Measurements from ENCODE around the gene STAMBPL1.

The STAMBPL1 gene

GRCh38 chr10:88896994-88897853 is 17.2 kb downstream of the STAMBPL1 start:
- Histone ChIP-seq H3K4me1 (ENCODE audit: control insufficient read depth, insufficient read depth, low read length) (peaks cover 4% of the 10 kb centered on the region), H3K9me3 (ENCODE audit: control insufficient read depth, insufficient read depth, low read length) (no peaks in the 10 kb centered on the region), H3K27me3 (ENCODE audit: control insufficient read depth, insufficient read depth, low read length) (no peaks in the 10 kb centered on the region), H3K4me3 (ENCODE audit: low read depth, low read length) (no peak overlapping the region), H3K9ac (ENCODE audit: low read depth, low read length) (no peak overlapping the region), H3K36me3 (ENCODE audit: control insufficient read depth, insufficient read depth, low read length) (no peaks in the 10 kb centered on the region)

GRCh38 chr10:88898727-88899126 is 18.7 kb downstream of the STAMBPL1 start:
- Histone ChIP-seq H3K27me3 (ENCODE audit: control insufficient read depth, insufficient read depth, low read length) (no peaks in the 10 kb centered on the region), H3K36me3 (ENCODE audit: control insufficient read depth, insufficient read depth, low read length) (no peaks in the 10 kb centered on the region), H3K9ac (ENCODE audit: low read depth, low read length) (no peak overlapping the region), H3K4me1 (ENCODE audit: control insufficient read depth, insufficient read depth, low read length) (no peaks in the 10 kb centered on the region), H3K9me3 (ENCODE audit: control insufficient read depth, insufficient read depth, low read length) (no peaks in the 10 kb centered on the region), H3K4me3 (ENCODE audit: low read depth, low read length) (no peak overlapping the region)

GRCh38 chr10:88899886-88900285 is 19.8 kb downstream of the STAMBPL1 start:
- Histone ChIP-seq H3K36me3 (ENCODE audit: control insufficient read depth, insufficient read depth, low read length) (no peaks in the 10 kb centered on the region), H3K4me3 (ENCODE audit: low read depth, low read length) (no peak overlapping the region), H3K9ac (ENCODE audit: low read depth, low read length) (no peak overlapping the region), H3K9me3 (ENCODE audit: control insufficient read depth, insufficient read depth, low read length) (no peaks in the 10 kb centered on the region), H3K27me3 (ENCODE audit: control insufficient read depth, insufficient read depth, low read length) (no peaks in the 10 kb centered on the region), H3K4me1 (ENCODE audit: control insufficient read depth, insufficient read depth, low read length) (no peaks in the 10 kb centered on the region)

DNA sequence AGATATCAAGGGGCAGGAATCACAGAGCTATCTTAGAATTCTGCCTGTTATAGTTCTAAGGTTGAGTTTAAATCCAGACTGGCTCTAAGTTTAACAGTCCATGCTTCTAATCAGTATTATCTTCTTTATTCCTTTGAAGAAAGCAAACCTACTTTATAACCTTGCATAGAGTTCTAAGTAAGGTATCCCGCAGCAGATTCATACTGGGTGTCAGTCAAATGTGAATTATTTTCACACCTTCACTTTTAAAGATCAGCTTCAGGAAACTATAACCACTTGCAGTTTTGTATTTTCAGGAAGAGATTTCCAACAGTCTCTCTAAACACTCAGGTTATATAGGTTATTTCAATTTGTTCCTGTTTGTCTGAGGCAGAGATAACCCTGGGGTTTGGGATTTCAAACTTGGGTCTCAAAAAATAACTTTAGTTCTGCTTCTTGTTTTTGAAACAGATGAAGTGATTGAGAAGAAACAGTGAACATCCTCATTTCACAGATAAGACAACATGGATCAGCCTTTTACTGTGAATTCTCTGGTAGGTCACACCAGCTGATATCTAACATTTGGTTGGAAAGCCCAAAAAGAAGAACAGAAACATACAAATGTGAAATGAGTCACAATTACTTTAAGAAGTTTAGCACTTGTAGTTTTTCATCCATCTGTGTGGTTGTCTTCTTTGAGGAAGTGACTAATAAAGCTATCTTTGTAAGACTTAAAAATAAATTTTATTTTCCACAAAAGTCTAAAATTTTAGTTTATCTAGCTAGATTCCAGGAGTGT is 21.4 kb downstream of the STAMBPL1 start:
- Histone ChIP-seq H3K4me3 (ENCODE audit: low read depth, low read length) (no peak overlapping the region), H3K27me3 (ENCODE audit: control insufficient read depth, insufficient read depth, low read length) (no peaks in the 10 kb centered on the region), H3K36me3 (ENCODE audit: control insufficient read depth, insufficient read depth, low read length) (no peaks in the 10 kb centered on the region), H3K9me3 (ENCODE audit: control insufficient read depth, insufficient read depth, low read length) (no peaks in the 10 kb centered on the region), H3K9ac (ENCODE audit: low read depth, low read length) (no peak overlapping the region), H3K4me1 (ENCODE audit: control insufficient read depth, insufficient read depth, low read length) (no peaks in the 10 kb centered on the region)

DNA sequence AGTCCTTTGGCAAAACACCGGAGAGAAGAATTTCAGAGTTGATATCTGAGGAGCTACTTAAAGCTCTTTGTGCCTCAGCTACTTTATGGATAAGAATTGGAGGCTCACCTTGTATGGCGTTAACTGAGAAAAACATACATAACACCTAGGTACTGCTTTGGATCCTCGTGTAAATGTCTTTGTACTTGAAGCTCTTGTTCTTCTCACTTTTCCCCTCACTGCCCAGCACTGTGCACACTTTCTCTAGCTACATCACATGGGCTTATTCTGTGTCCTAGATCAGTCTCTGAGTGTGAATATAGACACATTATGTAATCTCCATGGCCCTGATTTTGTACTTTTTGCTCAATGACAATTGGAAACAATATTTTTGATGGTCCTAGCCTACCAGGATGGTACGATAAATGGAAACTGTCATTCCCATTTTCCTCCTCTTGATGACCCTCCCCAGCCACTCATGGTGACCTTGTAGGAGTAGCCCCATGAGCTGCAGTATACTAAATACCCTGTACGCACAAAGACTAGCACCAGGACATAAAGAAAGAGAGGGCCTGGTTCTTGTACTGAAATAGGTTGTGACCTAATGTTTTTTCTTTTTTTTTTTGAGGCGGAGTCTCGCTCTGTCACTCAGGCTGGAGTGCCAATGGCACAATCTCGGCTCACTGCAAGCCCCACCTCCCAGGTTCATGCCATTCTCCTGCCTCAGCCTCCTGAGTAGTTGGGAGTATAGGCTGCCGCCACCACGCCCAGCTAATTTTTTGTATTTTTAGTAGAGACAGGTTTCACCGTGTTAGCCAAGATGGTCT is 22.1 kb downstream of the STAMBPL1 start:
- H3K36me3 ChIP-seq (ENCODE audit: control insufficient read depth, insufficient read depth, low read length), result no peaks in the 10 kb centered on the region
- H3K4me1 ChIP-seq (ENCODE audit: control insufficient read depth, insufficient read depth, low read length), result no peaks in the 10 kb centered on the region
- H3K9ac ChIP-seq (ENCODE audit: low read depth, low read length), result no peak overlapping the region

DNA sequence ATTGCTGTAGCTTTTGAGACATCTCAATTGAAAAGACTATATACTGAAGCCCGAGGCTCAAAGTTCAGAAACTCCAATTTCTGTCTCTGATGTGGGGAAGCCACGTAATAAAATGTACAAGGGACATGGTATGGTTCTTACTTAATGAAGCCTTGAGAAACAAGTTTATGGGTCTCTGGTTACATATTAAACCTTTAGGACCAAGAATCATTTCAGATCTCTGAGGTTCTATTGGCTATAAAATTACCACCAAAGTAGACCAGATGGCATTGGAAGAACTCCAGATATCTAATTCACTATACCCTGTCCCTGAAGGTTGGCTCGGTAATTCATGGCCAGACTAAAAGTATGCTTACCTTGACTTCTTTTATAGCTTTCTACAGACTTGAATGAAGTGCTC is 23.7 kb downstream of the STAMBPL1 start:
- Histone ChIP-seq H3K4me1 (ENCODE audit: control insufficient read depth, insufficient read depth, low read length) (no peaks in the 10 kb centered on the region), H3K27me3 (ENCODE audit: control insufficient read depth, insufficient read depth, low read length) (no peaks in the 10 kb centered on the region), H3K9me3 (ENCODE audit: control insufficient read depth, insufficient read depth, low read length) (no peaks in the 10 kb centered on the region), H3K4me3 (ENCODE audit: low read depth, low read length) (no peak overlapping the region), H3K36me3 (ENCODE audit: control insufficient read depth, insufficient read depth, low read length) (no peaks in the 10 kb centered on the region), H3K9ac (ENCODE audit: low read depth, low read length) (no peak overlapping the region)

More for the DNA sequence above, 22.1 kb downstream of the STAMBPL1 start:
- no peaks in the 10 kb centered on the region for H3K9me3 ChIP-seq (ENCODE audit: control insufficient read depth, insufficient read depth, low read length)
- no peak overlapping the region for H3K4me3 ChIP-seq (ENCODE audit: low read depth, low read length)
- no peaks in the 10 kb centered on the region for H3K27me3 ChIP-seq (ENCODE audit: control insufficient read depth, insufficient read depth, low read length)

GRCh38 chr10:88906921-88907320 is 26.9 kb downstream of the STAMBPL1 start:
- no peaks in the 10 kb centered on the region for H3K36me3 ChIP-seq (ENCODE audit: control insufficient read depth, insufficient read depth, low read length)
- H3K27me3 ChIP-seq (ENCODE audit: control insufficient read depth, insufficient read depth, low read length), result no peaks in the 10 kb centered on the region
- H3K4me3 ChIP-seq (ENCODE audit: low read depth, low read length), result no peak overlapping the region
- no peak overlapping the region for H3K9ac ChIP-seq (ENCODE audit: low read depth, low read length)
- H3K4me1 ChIP-seq (ENCODE audit: control insufficient read depth, insufficient read depth, low read length), result no peaks in the 10 kb centered on the region
- H3K9me3 ChIP-seq (ENCODE audit: control insufficient read depth, insufficient read depth, low read length), result no peaks in the 10 kb centered on the region

DNA sequence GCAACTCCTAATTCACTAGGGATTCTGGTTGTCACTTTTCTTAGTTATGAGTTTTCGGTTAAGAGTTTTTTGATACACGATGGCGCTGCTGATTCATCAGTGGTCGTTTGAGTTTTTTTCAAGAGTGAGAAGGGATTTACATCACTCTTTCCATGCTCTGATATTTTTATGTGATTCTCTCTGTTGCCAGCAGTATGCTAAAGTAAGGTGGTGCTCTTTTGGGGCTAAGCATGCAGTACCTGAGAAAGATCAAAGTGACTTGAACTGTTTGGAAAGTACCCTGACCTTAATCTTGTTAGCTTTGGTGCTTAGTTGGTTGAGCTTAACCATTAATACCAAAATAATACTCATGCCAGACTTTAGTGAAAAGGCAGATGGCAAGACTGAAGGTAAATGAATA is 28.1 kb downstream of the STAMBPL1 start:
- Histone ChIP-seq H3K9ac (ENCODE audit: low read depth, low read length) (no peak overlapping the region), H3K9me3 (ENCODE audit: control insufficient read depth, insufficient read depth, low read length) (no peaks in the 10 kb centered on the region), H3K4me3 (ENCODE audit: low read depth, low read length) (no peak overlapping the region), H3K4me1 (ENCODE audit: control insufficient read depth, insufficient read depth, low read length) (no peaks in the 10 kb centered on the region), H3K27me3 (ENCODE audit: control insufficient read depth, insufficient read depth, low read length) (no peaks in the 10 kb centered on the region), H3K36me3 (ENCODE audit: control insufficient read depth, insufficient read depth, low read length) (no peaks in the 10 kb centered on the region)

DNA sequence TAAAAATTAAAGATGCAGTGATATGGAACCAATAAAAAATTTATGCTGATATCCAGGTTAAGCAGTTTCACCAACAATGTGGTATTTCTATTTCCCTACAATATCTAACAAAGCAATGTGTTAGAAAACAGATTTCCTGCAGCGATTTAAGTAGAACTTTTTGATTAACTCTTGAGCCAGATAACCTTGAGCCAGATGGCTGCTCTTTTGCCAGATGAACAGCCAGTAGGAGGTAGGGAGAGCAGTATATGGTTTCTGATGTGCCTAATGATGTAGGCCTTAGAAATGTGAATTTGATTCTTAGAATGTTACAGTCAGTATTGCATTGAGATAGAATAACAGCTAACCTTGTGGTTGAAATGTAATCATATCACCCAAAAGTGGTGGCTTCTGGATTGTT is 31.1 kb downstream of the STAMBPL1 start:
- Histone ChIP-seq H3K9ac (ENCODE audit: low read depth, low read length) (no peak overlapping the region), H3K4me3 (ENCODE audit: low read depth, low read length) (no peak overlapping the region), H3K4me1 (ENCODE audit: control insufficient read depth, insufficient read depth, low read length) (no peaks in the 10 kb centered on the region), H3K36me3 (ENCODE audit: control insufficient read depth, insufficient read depth, low read length) (no peaks in the 10 kb centered on the region), H3K27me3 (ENCODE audit: control insufficient read depth, insufficient read depth, low read length) (no peaks in the 10 kb centered on the region), H3K9me3 (ENCODE audit: control insufficient read depth, insufficient read depth, low read length) (no peaks in the 10 kb centered on the region)

DNA sequence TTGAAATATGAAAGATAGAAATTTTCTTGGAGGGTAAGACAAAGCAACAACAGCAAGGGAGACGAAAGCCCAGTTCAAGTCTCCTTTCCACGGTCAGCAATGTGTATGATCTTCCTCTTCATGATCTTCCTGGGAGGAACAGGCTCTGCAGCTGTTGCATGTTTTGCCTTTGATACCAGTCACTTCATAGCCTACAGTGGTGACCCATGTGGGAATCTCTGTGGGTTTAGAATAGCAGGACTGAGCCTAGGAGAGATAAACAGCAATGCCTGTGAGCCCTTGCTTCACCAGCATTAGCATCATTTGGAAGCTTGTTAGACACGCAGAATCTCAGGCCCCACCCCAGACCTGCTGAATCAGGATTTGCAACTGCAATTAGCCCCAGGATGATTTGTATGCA is 31.8 kb downstream of the STAMBPL1 start:
- Histone ChIP-seq H3K9ac (ENCODE audit: low read depth, low read length) (no peak overlapping the region), H3K4me3 (ENCODE audit: low read depth, low read length) (no peak overlapping the region), H3K4me1 (ENCODE audit: control insufficient read depth, insufficient read depth, low read length) (no peaks in the 10 kb centered on the region), H3K9me3 (ENCODE audit: control insufficient read depth, insufficient read depth, low read length) (no peaks in the 10 kb centered on the region), H3K27me3 (ENCODE audit: control insufficient read depth, insufficient read depth, low read length) (no peaks in the 10 kb centered on the region), H3K36me3 (ENCODE audit: control insufficient read depth, insufficient read depth, low read length) (no peaks in the 10 kb centered on the region)

- no peak overlapping the region for H3K9ac ChIP-seq (ENCODE audit: low read depth, low read length)
- no peaks in the 10 kb centered on the region for H3K4me1 ChIP-seq (ENCODE audit: control insufficient read depth, insufficient read depth, low read length)
- no peaks in the 10 kb centered on the region for H3K27me3 ChIP-seq (ENCODE audit: control insufficient read depth, insufficient read depth, low read length)
- no peak overlapping the region for H3K4me3 ChIP-seq (ENCODE audit: low read depth, low read length)
- no peaks in the 10 kb centered on the region for H3K9me3 ChIP-seq (ENCODE audit: control insufficient read depth, insufficient read depth, low read length)
- no peaks in the 10 kb centered on the region for H3K36me3 ChIP-seq (ENCODE audit: control insufficient read depth, insufficient read depth, low read length)
These were observed 33.1 kb downstream of the STAMBPL1 start for GRCh38 chr10:88913127-88913526.
